ENCODE data around the gene MAGI2. TPM values are rescaled to one million over a fixed set of nuclear protein-coding genes. Genes with fewer than 3 reads are reported as not detected.
"Not testable (repeated sequence)": the region's sequence is repeated elsewhere in the genome, so short reads cannot be mapped to it uniquely, and the experiment has no call there.

Gene MAGI2
- total RNA-seq, 1 experiment from 2014 or later, result 0.52 TPM

- TF ChIP-seq, protein P1, sequence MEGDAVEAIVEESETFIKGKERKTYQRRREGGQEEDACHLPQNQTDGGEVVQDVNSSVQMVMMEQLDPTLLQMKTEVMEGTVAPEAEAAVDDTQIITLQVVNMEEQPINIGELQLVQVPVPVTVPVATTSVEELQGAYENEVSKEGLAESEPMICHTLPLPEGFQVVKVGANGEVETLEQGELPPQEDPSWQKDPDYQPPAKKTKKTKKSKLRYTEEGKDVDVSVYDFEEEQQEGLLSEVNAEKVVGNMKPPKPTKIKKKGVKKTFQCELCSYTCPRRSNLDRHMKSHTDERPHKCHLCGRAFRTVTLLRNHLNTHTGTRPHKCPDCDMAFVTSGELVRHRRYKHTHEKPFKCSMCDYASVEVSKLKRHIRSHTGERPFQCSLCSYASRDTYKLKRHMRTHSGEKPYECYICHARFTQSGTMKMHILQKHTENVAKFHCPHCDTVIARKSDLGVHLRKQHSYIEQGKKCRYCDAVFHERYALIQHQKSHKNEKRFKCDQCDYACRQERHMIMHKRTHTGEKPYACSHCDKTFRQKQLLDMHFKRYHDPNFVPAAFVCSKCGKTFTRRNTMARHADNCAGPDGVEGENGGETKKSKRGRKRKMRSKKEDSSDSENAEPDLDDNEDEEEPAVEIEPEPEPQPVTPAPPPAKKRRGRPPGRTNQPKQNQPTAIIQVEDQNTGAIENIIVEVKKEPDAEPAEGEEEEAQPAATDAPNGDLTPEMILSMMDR (IDR thresholded peaks at IDR 0.05; ENCODE audit: unreplicated experiment), result no peak
- no TSS peak for BruUV-seq (replicated peaks)
- Mint-ChIP-seq H3K27me3 (ENCODE audit: unreplicated experiment) (no peaks in the 10 kb centered on the region), H3K4me3 (ENCODE audit: low read depth, unreplicated experiment) (no peak overlapping the region), H3K36me3 (ENCODE audit: insufficient read depth, unreplicated experiment) (no peaks in the 10 kb centered on the region), H3K9me3 (ENCODE audit: low read depth, unreplicated experiment) (no peaks in the 10 kb centered on the region), H3K4me1 (ENCODE audit: low read depth, unreplicated experiment) (no peaks in the 10 kb centered on the region), H3K27ac (ENCODE audit: unreplicated experiment) (no peak overlapping the region)
- intact Hi-C loops (cut with micrococcal nuclease; ENCODE audit: unreplicated experiment), result no loop called here
- no peak for DNase-seq
- CTCF ChIA-PET, result no interaction called here
Measured at GRCh38 chr7:78002715-78003114, 1450.8 kb downstream of the MAGI2 start.

DNA sequence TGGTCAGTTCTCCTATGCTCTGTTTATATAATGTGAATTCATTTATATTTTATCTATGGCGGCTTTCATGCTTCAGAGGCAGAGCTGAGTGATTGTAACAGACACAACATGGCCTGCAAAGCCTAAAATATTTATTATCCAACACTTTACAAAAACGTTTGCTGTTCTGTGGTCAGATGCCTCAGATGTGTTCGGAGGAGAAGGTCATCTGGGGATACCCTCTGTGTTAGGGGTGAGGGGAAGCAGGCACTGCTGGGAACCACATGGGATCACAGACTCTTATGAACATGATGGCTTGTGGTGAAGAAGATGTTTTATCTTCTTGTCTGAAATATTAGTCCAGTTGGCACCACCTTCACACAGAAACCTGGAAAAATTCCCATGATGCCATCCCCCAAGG is 1451.4 kb downstream of the MAGI2 start:
- no peak for DNase-seq
- no peak overlapping the region for H3K27ac Mint-ChIP-seq (ENCODE audit: unreplicated experiment)
- TF ChIP-seq, protein P1 (IDR thresholded peaks at IDR 0.05; ENCODE audit: unreplicated experiment), result no peak
- H3K9me3 Mint-ChIP-seq (ENCODE audit: low read depth, unreplicated experiment), result no peaks in the 10 kb centered on the region
- no peak overlapping the region for H3K4me3 Mint-ChIP-seq (ENCODE audit: low read depth, unreplicated experiment)
- CTCF ChIA-PET, result no interaction called here
- H3K27me3 Mint-ChIP-seq (ENCODE audit: unreplicated experiment), result no peaks in the 10 kb centered on the region
- intact Hi-C loops (cut with micrococcal nuclease; ENCODE audit: unreplicated experiment), result no loop called here
- BruUV-seq (replicated peaks), result no TSS peak
- H3K36me3 Mint-ChIP-seq (ENCODE audit: insufficient read depth, unreplicated experiment), result no peaks in the 10 kb centered on the region
- no peaks in the 10 kb centered on the region for H3K4me1 Mint-ChIP-seq (ENCODE audit: low read depth, unreplicated experiment)

GRCh38 chr7:77999168-77999567 is 1454.3 kb downstream of the MAGI2 start:
- H3K9me3 Mint-ChIP-seq (ENCODE audit: low read depth, unreplicated experiment); H3K36me3 Mint-ChIP-seq (ENCODE audit: insufficient read depth, unreplicated experiment); intact Hi-C loops (cut with micrococcal nuclease; ENCODE audit: unreplicated experiment); CTCF ChIA-PET; H3K27ac Mint-ChIP-seq (ENCODE audit: unreplicated experiment); H3K27me3 Mint-ChIP-seq (ENCODE audit: unreplicated experiment); H3K4me3 Mint-ChIP-seq (ENCODE audit: low read depth, unreplicated experiment); BruUV-seq (replicated peaks); DNase-seq; H3K4me1 Mint-ChIP-seq (ENCODE audit: low read depth, unreplicated experiment): not testable (repeated sequence)

- no TSS peak for BruUV-seq (replicated peaks)
- TF ChIP-seq, protein P1 (IDR thresholded peaks at IDR 0.05; ENCODE audit: unreplicated experiment), result no peak
- Mint-ChIP-seq H3K36me3 (ENCODE audit: insufficient read depth, unreplicated experiment) (no peaks in the 10 kb centered on the region), H3K4me3 (ENCODE audit: low read depth, unreplicated experiment) (no peak overlapping the region), H3K4me1 (ENCODE audit: low read depth, unreplicated experiment) (no peaks in the 10 kb centered on the region), H3K9me3 (ENCODE audit: low read depth, unreplicated experiment) (no peaks in the 10 kb centered on the region), H3K27me3 (ENCODE audit: unreplicated experiment) (no peaks in the 10 kb centered on the region), H3K27ac (ENCODE audit: unreplicated experiment) (no peak overlapping the region)
- DNase-seq, result no peak
- CTCF ChIA-PET, result no interaction called here
- intact Hi-C loops (cut with micrococcal nuclease; ENCODE audit: unreplicated experiment), result no loop called here
Measured at GRCh38 chr7:77995717-77996116, 1457.8 kb downstream of the MAGI2 start.

- H3K27ac Mint-ChIP-seq (ENCODE audit: unreplicated experiment), result no peak overlapping the region
- peaks cover 12% of the 10 kb centered on the region for H3K4me1 Mint-ChIP-seq (ENCODE audit: low read depth, unreplicated experiment)
- no peak overlapping the region for H3K4me3 Mint-ChIP-seq (ENCODE audit: low read depth, unreplicated experiment)
- no peaks in the 10 kb centered on the region for H3K36me3 Mint-ChIP-seq (ENCODE audit: insufficient read depth, unreplicated experiment)
- H3K9me3 Mint-ChIP-seq (ENCODE audit: low read depth, unreplicated experiment), result no peaks in the 10 kb centered on the region
- CTCF ChIA-PET, result interaction anchor here (0.9 kb wide), 1 partner anchor 10 kb away, joined by 8 read pairs; no protein-coding TSS in a partner anchor
- intact Hi-C loops (cut with micrococcal nuclease; ENCODE audit: unreplicated experiment), result no loop called here
- BruUV-seq (replicated peaks), result no TSS peak
- DNase-seq, result no peak
- TF ChIP-seq, protein P1 (IDR thresholded peaks at IDR 0.05; ENCODE audit: unreplicated experiment), result no peak
- no peaks in the 10 kb centered on the region for H3K27me3 Mint-ChIP-seq (ENCODE audit: unreplicated experiment)
Measured at GRCh38 chr7:77993838-77994237, 1459.6 kb downstream of the MAGI2 start.
